SK-N-SH treated with all-trans-retinoic acid at 6 μM for 48 hours (cell line): ENCODE results near the gene LENG9.
"Not testable (repeated sequence)": the region's sequence is repeated elsewhere in the genome, so short reads cannot be mapped to it uniquely, and the experiment has no call there.

Experiments used
- CSDC2 ChIP-seq: fragments of 250-450 bp; sonication (Bioruptor Pico); IDR thresholded peaks from 2 replicates; pipeline ENCODE4 v1.5.0; 2020; ENCODE audit warnings: mild to moderate bottlenecking, moderate library complexity
- PPARA ChIP-seq: fragments of 250-450 bp; sonication (Bioruptor Pico); IDR thresholded peaks from 2 replicates; pipeline ENCODE4 v1.5.0; 2020; ENCODE audit warnings: mild to moderate bottlenecking, borderline replicate concordance
- RARB ChIP-seq: fragments of 250-450 bp; sonication (Bioruptor Pico); IDR thresholded peaks from 2 replicates; pipeline ENCODE4 v1.8.0; 2021; ENCODE audit warnings: mild to moderate bottlenecking, moderate library complexity
- TOX ChIP-seq: fragments of 250-450 bp; sonication (Bioruptor Pico); IDR thresholded peaks from 2 replicates; pipeline ENCODE4 v1.8.0; 2021; ENCODE audit warnings: mild to moderate bottlenecking, moderate library complexity, borderline replicate concordance
- ZC3H10 ChIP-seq: fragments of 250-450 bp; sonication (Bioruptor Pico); IDR thresholded peaks from 2 replicates; pipeline ENCODE4 v1.5.1; 2021; ENCODE audit warnings: mild to moderate bottlenecking, moderate library complexity
- ZFP3 ChIP-seq: fragments of 250-450 bp; sonication (Bioruptor Pico); IDR thresholded peaks from 2 replicates; pipeline ENCODE4 v1.5.0; 2020; ENCODE audit warnings: mild to moderate bottlenecking, moderate library complexity
- ZNF8 ChIP-seq: fragments of 450-650 bp; formaldehyde crosslinking; IDR thresholded peaks from 2 replicates; pipeline ENCODE4 v1.5.0; 2020; ENCODE audit warnings: mild to moderate bottlenecking, moderate library complexity
- TF ChIP-seq, protein P1 (sequence below): fragments of 250-450 bp; sonication (Bioruptor Pico); IDR thresholded peaks from 2 replicates; pipeline ENCODE4 v1.8.0; 2021; ENCODE audit warnings: low read depth, mild to moderate bottlenecking, moderate library complexity, borderline replicate concordance
- TF ChIP-seq, protein P2 (sequence below): fragments of 250-450 bp; sonication (Bioruptor Pico); IDR thresholded peaks from 2 replicates; pipeline ENCODE4 v1.8.0; 2020; ENCODE audit warnings: mild to moderate bottlenecking, moderate library complexity, borderline replicate concordance

GRCh38 chr19:54495284-54495683 is 31.7 kb upstream of the LENG9 start:
- TF ChIP-seq PPARA; ZC3H10 (CRISPR knock-in tag); ZNF8 (CRISPR knock-in tag); RARB; ZFP3 (CRISPR knock-in tag); TOX; CSDC2 (CRISPR knock-in tag): not testable (repeated sequence)
- TF ChIP-seq, protein P1, sequence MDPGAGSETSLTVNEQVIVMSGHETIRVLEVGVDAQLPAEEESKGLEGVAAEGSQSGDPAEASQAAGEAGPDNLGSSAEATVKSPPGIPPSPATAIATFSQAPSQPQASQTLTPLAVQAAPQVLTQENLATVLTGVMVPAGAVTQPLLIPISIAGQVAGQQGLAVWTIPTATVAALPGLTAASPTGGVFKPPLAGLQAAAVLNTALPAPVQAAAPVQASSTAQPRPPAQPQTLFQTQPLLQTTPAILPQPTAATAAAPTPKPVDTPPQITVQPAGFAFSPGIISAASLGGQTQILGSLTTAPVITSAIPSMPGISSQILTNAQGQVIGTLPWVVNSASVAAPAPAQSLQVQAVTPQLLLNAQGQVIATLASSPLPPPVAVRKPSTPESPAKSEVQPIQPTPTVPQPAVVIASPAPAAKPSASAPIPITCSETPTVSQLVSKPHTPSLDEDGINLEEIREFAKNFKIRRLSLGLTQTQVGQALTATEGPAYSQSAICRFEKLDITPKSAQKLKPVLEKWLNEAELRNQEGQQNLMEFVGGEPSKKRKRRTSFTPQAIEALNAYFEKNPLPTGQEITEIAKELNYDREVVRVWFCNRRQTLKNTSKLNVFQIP (CRISPR knock-in tag) = not testable (repeated sequence)
- TF ChIP-seq, protein P2, sequence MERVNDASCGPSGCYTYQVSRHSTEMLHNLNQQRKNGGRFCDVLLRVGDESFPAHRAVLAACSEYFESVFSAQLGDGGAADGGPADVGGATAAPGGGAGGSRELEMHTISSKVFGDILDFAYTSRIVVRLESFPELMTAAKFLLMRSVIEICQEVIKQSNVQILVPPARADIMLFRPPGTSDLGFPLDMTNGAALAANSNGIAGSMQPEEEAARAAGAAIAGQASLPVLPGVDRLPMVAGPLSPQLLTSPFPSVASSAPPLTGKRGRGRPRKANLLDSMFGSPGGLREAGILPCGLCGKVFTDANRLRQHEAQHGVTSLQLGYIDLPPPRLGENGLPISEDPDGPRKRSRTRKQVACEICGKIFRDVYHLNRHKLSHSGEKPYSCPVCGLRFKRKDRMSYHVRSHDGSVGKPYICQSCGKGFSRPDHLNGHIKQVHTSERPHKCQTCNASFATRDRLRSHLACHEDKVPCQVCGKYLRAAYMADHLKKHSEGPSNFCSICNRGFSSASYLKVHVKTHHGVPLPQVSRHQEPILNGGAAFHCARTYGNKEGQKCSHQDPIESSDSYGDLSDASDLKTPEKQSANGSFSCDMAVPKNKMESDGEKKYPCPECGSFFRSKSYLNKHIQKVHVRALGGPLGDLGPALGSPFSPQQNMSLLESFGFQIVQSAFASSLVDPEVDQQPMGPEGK (CRISPR knock-in tag) = not testable (repeated sequence)
